GM19324 (cell line): ENCODE measurements around the gene ARMS2.

ENCODE experiments used
- ATAC-seq: cut with Tn5 transposase; IDR thresholded peaks from one replicate; pipeline ENCODE4 v1.9.1; 2021; ENCODE audit warnings: mild to moderate bottlenecking, moderate library complexity; ENCODE audit not compliant: unreplicated experiment, low FRiP score

The ARMS2 gene

GRCh38 chr10:122450353-122450990, 4.0 kb upstream of the ARMS2 start:
- ATAC-seq = no peak

DNA sequence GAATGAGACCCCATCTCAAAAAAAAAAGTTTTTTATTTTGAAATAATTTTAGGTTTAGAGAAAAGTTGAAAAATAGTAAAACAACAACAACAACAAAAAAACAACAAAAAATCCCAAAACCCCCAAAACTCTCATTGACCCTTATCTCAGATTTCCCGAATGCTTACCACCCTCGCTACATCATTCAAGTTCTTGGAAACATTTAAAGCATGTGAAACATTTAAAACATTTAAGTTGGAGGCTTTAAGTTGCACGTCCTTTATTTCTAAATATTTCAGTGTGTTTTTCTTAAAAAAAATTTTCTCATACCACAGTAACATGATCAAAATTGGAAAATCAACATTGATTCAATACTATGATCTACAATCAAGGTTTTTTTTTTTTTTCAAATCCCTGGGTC, 382 bp upstream of the ARMS2 start:
- no peak for ATAC-seq

- ATAC-seq = no peak
These were observed 1.1 kb downstream of the ARMS2 start for GRCh38 chr10:122455376-122456079.

GRCh38 chr10:122457934-122458333, 3.5 kb downstream of the ARMS2 start:
- no peak for ATAC-seq

DNA sequence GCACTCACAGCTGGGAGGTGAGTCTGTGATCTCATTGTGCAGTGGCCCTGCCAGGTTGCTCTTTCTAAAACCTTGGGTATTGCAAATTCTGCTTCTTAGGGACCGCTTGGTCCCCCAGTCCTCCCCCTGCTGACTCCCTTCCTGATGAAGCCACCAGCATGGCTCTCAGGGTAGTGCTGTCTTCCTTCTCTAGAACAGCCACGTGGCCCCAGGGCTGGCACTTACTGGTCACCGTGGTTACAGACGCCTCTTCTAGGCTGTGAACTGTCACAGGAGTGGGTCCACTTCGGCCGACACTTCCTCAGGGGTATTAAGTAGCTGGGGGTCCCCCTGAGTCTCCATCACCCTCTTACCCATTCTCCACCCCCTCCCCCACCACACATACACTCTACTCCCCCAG, 4.2 kb downstream of the ARMS2 start:
- no peak for ATAC-seq

DNA sequence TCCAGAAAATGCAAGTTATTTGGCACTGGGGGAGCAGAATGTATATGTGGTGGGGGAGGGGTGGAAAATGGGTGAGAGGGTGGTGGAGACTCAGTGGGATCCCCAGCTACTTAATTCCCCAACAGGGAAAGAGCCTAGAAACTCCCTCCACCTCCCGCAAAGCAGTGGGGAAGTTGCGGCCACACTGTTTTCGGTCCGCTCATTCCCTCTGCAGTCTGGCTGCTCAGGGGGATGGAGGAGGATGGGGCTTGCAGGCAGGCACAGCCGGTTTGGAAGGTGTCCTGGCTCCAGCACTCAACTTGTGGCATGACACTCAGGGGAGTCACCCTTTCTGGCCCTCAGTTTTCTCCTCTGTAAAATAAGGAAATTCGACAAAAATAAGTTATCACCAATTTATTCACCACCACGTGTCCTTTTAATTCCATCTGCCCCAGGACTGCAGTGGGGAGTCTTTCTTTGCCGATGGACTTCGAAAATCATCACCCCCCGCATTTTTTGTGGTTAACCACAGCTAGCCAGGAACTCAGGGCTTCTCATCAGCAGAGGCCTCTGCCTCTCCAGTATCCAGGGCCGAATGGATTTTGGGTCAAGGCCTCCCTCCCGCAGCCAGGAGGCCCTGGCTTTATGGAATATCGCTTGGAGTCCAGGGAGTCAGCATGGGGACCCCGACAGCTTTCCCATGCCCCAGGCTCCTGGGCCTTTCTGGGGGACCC, 5.3 kb downstream of the ARMS2 start:
- no peak for ATAC-seq

DNA sequence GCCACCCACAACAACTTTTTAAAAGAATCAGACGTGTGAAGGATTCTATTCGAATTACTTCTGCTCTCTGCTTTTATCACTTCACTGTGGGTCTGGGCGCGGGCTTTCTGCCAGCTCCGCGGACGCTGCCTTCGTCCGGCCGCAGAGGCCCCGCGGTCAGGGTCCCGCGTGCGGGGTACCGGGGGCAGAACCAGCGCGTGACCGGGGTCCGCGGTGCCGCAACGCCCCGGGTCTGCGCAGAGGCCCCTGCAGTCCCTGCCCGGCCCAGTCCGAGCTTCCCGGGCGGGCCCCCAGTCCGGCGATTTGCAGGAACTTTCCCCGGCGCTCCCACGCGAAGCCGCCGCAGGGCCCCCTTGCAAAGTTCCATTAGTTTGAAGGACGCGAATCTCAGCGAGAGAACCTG, 6.4 kb downstream of the ARMS2 start:
- no peak for ATAC-seq

GRCh38 chr10:122461367-122461728, 6.9 kb downstream of the ARMS2 start, which contains the start of gene HTRA1:
TSS of gene HTRA1 (plus strand) at chr10:122461553. CDS start at chr10:122461653, 100 bp downstream.
- no peak for ATAC-seq

- no peak for ATAC-seq
These were observed 7.5 kb downstream of the ARMS2 start for GRCh38 chr10:122461729-122462532.

- ATAC-seq = no peak
These were observed 8.3 kb downstream of the ARMS2 start for GRCh38 chr10:122462533-122463465.

GRCh38 chr10:122463466-122464249, 9.2 kb downstream of the ARMS2 start:
- no peak for ATAC-seq

DNA sequence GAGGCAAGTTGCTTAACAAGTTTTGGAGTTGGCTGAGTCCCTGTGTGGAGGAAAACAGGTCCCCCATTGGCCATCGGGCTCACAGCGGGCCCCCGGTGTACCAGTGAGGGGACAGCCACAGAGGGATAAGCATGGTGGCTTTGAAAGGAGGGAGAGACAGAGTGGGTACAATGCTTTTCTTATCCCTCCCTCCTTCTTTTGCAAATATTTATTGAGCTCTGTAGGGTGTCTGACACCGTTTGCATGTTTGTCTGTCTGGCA, 9.7 kb downstream of the ARMS2 start:
- no peak for ATAC-seq

DNA sequence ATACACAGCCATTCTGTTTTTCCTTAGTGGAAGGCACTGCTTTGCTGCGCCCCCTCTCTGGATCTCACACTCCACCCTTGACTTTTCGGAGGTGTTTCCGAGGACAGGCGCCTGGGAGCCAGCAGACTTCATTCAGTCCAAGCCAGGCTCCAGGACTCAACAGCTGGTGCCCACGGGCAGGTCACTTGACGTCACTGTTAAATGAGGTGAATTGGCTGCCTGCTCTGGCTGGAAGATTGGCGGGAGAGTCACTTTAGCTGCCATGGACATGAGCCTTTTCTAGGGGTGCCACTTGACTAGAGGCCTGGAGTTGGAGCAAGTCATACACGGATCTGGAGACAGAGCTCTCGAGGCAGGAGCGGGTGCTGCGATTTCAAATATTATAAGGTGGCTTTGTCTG, 10.1 kb downstream of the ARMS2 start:
- ATAC-seq = no peak

DNA sequence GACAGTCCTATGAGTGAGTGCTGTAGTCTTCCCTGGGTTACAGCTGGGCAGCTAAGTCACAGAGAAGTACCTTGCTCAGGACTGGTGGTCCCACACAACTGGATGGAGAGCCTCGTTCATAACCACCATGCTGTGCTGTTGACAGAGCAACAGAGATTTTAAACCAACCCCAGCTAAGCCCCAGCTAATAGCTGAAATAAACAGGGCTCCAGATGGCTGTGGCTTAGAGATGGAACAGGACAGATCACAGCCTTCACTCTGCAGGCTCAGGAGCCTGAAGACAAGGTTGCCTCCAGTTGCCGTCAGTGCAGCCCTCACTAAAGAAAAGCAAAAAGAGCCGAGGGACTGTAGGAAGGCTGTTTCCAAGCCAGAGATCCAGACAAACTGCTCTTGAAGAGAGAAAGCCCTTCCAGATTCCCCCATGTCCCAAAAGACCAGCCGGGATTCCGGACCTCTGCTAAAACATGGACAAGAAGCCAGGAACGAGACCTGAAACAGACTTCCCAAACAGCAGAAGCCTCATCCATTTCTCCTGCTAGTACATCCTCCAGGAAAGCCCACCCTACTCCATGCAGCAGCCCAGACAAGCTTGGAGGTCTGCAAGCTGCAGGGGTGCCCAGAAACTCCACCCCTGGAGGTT, 11.1 kb downstream of the ARMS2 start:
- no peak for ATAC-seq

DNA sequence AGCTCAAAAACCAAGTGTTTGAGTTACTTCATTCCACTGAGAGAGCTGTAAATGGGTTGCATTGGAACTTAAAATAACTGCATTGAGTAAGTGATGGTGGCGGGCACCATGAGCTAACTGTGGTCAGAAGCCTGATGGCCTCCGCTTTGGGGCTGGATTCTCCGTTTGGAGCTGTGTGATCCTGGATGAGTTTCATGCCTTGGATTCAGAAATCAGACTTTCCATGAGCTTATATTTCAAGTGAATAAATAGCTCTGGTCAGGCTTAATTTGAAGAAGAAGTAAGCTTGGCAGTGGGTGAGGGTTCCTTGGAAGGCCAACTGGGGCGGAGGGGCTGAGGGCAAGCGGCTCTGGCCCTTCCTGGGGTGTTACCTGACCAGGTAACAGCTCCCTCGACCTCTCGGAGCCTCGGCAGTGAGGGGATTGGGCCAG, 12.5 kb downstream of the ARMS2 start:
- ATAC-seq = no peak

DNA sequence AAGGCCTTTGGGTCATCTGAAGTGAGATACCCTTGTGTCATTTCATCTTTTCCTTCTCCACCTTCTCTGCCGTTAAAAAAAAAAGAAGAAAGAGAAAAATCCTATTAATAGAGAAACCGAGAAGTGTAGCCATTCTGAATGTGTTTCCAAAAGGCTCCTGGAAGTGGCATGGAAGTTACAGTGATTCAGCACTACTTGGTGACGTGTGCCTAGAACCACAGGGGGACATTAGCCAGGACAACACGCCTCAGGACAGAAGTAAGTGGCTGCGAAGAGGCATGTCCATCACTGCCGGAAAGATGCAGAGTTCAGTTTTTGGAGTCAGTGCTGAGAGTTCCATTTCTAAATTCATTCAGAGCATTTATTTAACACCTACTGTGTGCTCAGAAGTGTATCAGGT, 13.2 kb downstream of the ARMS2 start:
- no peak for ATAC-seq

DNA sequence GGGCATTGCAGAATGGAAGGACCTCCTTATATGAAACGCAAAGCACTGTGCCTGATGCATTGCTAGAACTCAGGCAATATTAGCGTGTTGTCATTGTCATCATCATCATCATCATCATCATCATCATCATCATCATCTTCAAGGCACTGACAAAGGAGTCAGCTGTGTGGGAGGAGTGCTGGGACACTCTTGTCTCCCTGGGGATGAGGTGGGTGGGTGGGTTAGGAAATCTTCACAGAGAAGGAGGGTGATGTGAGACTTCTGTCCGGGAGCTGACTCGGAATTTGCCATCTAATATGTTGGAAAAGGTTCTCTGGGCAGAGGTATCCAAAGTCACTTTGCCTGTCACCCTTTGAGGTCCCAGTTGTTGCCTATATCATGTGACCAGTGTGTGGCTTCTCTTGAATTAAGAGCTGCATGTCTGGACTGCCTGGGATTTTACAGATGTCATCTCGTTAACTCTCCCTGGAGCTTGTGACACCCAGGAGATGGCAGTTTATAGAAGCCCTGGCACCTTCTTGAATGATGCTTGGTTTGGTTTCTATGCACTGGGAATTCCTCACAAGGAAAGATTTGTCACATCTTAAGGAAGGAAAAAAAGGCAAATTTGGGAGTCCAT, 14.0 kb downstream of the ARMS2 start:
- no peak for ATAC-seq
